SJSA1 (cell line): Measurements from ENCODE around the gene SPATA2. TPM values are rescaled to one million over a fixed set of nuclear protein-coding genes. Genes with fewer than 3 reads are reported as not detected.
"Not testable (repeated sequence)": the region's sequence is repeated elsewhere in the genome, so short reads cannot be mapped to it uniquely, and the experiment has no call there.

Experiments
- DNase-seq, 2 experiments: peaks; one replicate each; pipeline ENCODE4 v3.0.0-alpha.2; 2015 to 2020; ENCODE audit warnings: low spot score in 2 of 2, low read depth in 1 of 2
- H3K27ac ChIP-seq: fragments of 250-450 bp; sonication (Bioruptor Pico); 2 replicates; pipeline ENCODE4 v1.5.1; 2020; ENCODE audit warnings: mild to moderate bottlenecking, moderate library complexity
- H3K27me3 ChIP-seq: fragments of 250-450 bp; sonication (Bioruptor Pico); replicated peaks from 2 replicates; pipeline ENCODE4 v1.5.1; 2020; ENCODE audit warnings: mild to moderate bottlenecking, moderate library complexity
- H3K36me3 ChIP-seq: fragments of 250-450 bp; sonication (Bioruptor Pico); 2 replicates; pipeline ENCODE4 v1.5.1; 2020; ENCODE audit warnings: mild to moderate bottlenecking
- H3K4me1 ChIP-seq: fragments of 250-450 bp; sonication (Bioruptor Pico); replicated peaks from 2 replicates; pipeline ENCODE4 v1.6.1; 2021; ENCODE audit warnings: mild to moderate bottlenecking
- H3K4me3 ChIP-seq: fragments of 250-450 bp; sonication (Bioruptor Pico); 2 replicates; pipeline ENCODE4 v1.5.1; 2020; ENCODE audit warnings: mild to moderate bottlenecking
- H3K9me3 ChIP-seq: fragments of 250-450 bp; sonication (Bioruptor Pico); replicated peaks from 2 replicates; pipeline ENCODE4 v1.5.1; 2020; ENCODE audit warnings: mild to moderate bottlenecking
- total RNA-seq: library from RNA; depleted of rRNA; stranded (reverse); fragments of >200 nt; shearing (Covaris generic); gene quantifications from 2 replicates; pipeline ENCODE4 v1.2.3, GENCODE V29; 2014

The SPATA2 gene
- total RNA-seq, 1 experiment from 2014 or later = 3.5 TPM

DNA sequence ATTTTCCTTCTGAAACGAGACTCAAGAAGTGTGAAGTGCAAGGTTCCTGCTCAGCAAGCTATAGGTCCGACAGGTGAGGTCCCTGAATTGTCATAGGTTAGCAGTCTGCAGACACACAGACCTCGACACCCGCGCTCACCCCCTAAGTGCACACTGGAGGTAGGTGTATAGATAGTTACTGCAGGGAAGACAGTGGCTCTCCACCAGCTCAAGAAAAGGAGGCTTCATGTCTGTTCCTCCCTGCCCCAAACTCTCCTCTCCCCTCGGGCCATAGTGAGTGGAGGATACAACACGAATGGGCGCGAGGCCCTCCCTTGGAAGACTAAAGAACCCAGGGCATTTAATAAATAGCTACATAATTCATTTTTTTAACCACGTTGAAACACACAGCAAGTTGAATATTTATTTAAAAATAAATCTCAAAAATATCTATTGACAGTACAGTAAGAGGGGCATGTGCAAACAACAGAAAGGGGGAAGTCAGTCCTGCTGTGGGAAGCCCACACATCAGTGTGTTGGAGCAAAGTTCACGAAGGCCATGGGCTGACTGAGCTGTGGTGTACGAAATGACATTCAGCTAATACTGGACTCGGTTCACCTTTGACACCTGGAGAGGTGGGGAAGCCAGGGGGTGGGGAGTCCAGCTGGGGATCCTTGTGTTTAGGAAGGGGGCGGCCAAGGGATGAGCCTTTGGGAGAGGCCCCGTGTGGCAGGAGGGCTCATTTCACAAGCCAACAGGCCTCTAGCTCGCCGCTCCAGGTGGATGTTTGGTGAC, 10.7 kb downstream of the SPATA2 start:
- Histone ChIP-seq H3K27me3 (no peaks in the 10 kb centered on the region), H3K4me1 (peaks cover 21% of the 10 kb centered on the region), H3K27ac (no peak overlapping the region), H3K36me3 (peaks cover 59% of the 10 kb centered on the region), H3K9me3 (no peaks in the 10 kb centered on the region), H3K4me3 (no peak overlapping the region)
- no peak for DNase-seq

DNA sequence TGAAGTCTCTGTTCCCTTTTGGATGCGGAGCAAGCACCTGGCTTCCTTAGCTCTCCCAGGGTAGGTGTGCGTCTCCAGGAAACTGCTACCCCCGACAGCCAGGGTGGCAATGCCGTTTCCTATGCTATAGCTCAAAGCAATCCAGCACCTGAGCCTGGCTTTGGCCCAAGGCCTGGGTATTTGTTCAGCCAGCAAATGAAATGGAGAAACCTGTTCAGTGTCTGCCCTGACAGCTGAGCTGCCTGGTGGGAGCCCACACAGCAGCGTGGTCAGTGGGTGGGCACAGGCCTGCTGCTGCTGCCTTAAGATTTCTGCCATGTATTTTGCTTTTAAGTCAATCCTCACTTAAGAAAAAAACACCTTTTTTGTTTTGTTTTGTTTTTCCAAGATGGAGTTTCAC, 13.7 kb downstream of the SPATA2 start:
- H3K36me3 ChIP-seq = peaks cover 31% of the 10 kb centered on the region

DNA sequence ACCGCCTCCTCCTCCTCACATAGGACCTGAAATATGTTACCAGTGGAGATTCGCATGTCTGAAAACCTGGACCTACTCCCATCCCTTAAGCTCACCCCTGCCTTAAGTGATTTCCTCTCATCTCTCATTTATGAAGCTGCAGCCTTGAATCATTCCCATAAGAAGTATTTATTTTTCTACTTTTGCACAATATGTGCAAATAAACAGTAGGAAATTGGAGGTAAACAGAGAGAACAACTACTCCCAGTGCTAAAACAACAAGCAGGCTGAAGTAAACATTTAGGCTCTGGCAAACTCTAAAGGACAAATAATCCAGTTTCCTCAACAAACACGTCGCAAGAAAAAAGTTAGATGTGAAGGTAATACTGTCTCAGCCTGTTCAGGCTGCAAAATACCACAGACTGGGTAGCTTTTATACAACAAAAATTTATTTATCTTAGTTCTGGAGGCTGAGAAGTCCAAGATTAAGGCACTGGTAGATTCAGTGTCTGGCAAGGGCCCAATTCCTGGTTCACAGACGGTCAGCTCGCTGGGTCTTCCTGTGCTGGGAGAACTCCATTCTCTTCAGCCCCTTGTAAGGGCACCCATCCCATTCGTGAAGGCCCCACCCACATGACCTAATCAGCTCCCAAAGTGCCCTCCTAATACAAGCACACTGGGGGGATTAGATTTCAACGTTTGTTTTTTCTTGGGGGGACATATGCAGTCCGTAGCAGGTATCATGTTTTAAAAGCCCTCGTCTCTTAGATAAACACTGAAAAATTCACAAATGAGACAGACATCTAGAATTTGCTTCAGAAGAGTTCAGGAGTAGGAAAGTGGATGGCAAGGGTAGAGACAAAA, 15.6 kb downstream of the SPATA2 start:
- no peaks in the 10 kb centered on the region for H3K9me3 ChIP-seq
- H3K27me3 ChIP-seq = no peaks in the 10 kb centered on the region
- DNase-seq = peak in 1 of 2 experiments; percentile 71
- H3K4me3 ChIP-seq = no peak overlapping the region
- no peak overlapping the region for H3K27ac ChIP-seq
- peaks cover 13% of the 10 kb centered on the region for H3K36me3 ChIP-seq
- H3K4me1 ChIP-seq = peaks cover 10% of the 10 kb centered on the region

More for the DNA sequence above, 13.7 kb downstream of the SPATA2 start:
- peaks cover 22% of the 10 kb centered on the region for H3K4me1 ChIP-seq
- H3K4me3 ChIP-seq = no peak overlapping the region
- no peak for DNase-seq
- H3K9me3 ChIP-seq = no peaks in the 10 kb centered on the region
- no peaks in the 10 kb centered on the region for H3K27me3 ChIP-seq
- H3K27ac ChIP-seq = no peak overlapping the region

- Histone ChIP-seq H3K4me3 (no peak overlapping the region), H3K9me3 (no peaks in the 10 kb centered on the region), H3K36me3 (no peaks in the 10 kb centered on the region), H3K27ac (no peak overlapping the region), H3K4me1 (peaks cover 20% of the 10 kb centered on the region), H3K27me3 (no peaks in the 10 kb centered on the region)
- no peak for DNase-seq
Measured at GRCh38 chr20:49896204-49896603, 19.1 kb downstream of the SPATA2 start.

DNA sequence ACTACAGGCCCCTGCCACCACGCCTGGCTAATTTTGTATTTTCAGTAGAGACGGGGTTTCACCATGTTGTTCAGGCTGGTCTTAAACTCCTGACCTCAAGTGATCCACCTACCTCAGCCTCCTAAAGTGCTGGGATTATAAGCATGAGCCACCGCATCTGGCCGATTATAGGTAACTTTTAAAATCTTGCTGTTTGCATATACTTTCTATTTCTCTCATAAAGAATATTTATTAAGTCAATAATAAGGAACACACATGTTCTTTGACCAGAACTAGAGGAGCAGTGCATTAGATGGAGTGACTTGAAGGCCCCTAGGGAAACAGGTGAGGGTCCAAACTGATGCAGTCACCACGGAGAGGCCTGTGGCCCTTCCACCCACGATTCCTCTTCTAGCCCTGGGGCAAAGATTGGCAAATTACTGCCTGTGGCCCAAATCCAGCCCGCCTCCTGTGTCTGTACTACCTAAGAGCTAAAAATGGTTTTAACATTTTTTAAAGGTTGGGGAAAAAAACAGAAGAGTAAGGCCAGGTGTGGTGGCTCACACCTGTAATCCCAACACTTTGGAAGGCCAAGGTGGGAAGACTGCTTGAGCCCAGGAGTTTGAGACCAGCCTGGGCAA, 19.7 kb downstream of the SPATA2 start:
- H3K9me3 ChIP-seq = not testable (repeated sequence)

DNA sequence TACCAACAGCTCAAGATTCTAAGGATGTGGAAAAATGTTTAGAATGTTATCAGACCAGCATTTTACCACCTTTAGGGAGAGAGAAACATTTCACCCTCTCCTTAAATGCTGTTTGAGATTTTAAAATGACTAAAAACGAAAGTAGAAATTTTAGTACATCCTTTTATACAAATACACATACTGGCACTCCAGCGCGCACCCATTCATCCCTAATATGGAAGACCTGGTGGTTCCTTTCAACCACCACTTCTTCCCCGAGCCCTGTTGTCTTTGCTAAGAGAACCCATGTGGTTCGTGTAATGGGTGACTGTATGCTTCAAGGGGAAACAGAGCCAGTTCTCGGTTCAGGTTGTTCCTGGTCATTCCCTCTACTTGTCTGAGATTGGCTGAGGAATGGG, 21.3 kb downstream of the SPATA2 start:
- Histone ChIP-seq H3K27me3 (no peaks in the 10 kb centered on the region), H3K4me1 (peaks cover 9% of the 10 kb centered on the region), H3K27ac (no peak overlapping the region), H3K9me3 (no peaks in the 10 kb centered on the region), H3K4me3 (no peak overlapping the region), H3K36me3 (peaks cover 8% of the 10 kb centered on the region)
- DNase-seq = no peak

More for the DNA sequence above, 19.7 kb downstream of the SPATA2 start:
- not testable (repeated sequence) for H3K36me3 ChIP-seq, H3K4me3 ChIP-seq, DNase-seq, H3K27me3 ChIP-seq, H3K27ac ChIP-seq
- peaks cover 20% of the 10 kb centered on the region for H3K4me1 ChIP-seq

GRCh38 chr20:49893242-49894072, 21.9 kb downstream of the SPATA2 start:
- peaks cover 12% of the 10 kb centered on the region for H3K36me3 ChIP-seq
- no peaks in the 10 kb centered on the region for H3K9me3 ChIP-seq
- H3K27ac ChIP-seq = no peak overlapping the region
- DNase-seq = no peak
- no peaks in the 10 kb centered on the region for H3K27me3 ChIP-seq
- H3K4me3 ChIP-seq = no peak overlapping the region
- H3K4me1 ChIP-seq = peaks cover 13% of the 10 kb centered on the region

GRCh38 chr20:49892817-49893216, 22.5 kb downstream of the SPATA2 start:
- Histone ChIP-seq H3K4me1 (peaks cover 20% of the 10 kb centered on the region), H3K36me3 (peaks cover 17% of the 10 kb centered on the region), H3K27me3 (no peaks in the 10 kb centered on the region), H3K9me3 (no peaks in the 10 kb centered on the region), H3K27ac (no peak overlapping the region), H3K4me3 (no peak overlapping the region)
- DNase-seq = no peak

- no peaks in the 10 kb centered on the region for H3K9me3 ChIP-seq
- DNase-seq = no peak
- peaks cover 23% of the 10 kb centered on the region for H3K36me3 ChIP-seq
- no peak overlapping the region for H3K4me3 ChIP-seq
- peaks cover 23% of the 10 kb centered on the region for H3K4me1 ChIP-seq
- no peak overlapping the region for H3K27ac ChIP-seq
- H3K27me3 ChIP-seq = no peaks in the 10 kb centered on the region
Measured at GRCh38 chr20:49892260-49892659, 23.1 kb downstream of the SPATA2 start.

DNA sequence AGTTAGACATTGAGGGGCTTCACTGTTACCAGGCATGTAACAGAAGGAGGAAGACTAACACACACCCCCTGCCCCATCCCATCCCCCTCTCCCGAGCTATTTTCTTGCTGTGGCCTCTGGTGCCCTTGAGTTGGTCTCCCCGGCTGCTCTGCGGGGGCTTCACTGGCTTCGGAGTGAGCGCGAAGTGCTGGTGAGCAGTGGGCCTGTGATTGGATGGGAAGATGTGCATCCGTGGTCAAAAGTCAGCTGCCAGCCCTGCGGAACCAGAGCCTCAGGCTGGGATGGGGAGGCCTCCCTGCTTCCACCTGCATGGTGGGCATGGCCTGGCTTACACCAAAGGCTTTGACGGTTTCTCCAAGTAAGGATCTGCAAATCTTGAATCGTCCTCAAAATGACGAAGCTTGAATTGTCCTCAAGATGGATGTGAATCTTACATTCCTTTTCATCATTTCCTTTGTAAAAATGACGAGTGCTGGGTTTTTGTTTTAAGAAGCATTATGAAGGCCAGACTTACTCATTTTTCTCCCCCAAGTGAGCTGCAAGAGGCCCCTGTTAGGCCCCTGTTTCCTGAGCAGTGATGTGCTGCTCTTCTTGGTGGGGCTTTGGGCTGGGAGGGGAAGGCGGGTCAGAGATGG, 23.7 kb downstream of the SPATA2 start:
- Histone ChIP-seq H3K9me3 (no peaks in the 10 kb centered on the region), H3K4me3 (no peak overlapping the region), H3K4me1 (peaks cover 23% of the 10 kb centered on the region), H3K27me3 (no peaks in the 10 kb centered on the region), H3K27ac (no peak overlapping the region), H3K36me3 (peaks cover 27% of the 10 kb centered on the region)
- no peak for DNase-seq

GRCh38 chr20:49890471-49891361, 24.6 kb downstream of the SPATA2 start:
- Histone ChIP-seq H3K36me3 (peaks cover 27% of the 10 kb centered on the region), H3K4me1 (peaks cover 23% of the 10 kb centered on the region), H3K9me3 (no peaks in the 10 kb centered on the region), H3K27me3 (no peaks in the 10 kb centered on the region), H3K27ac (no peak overlapping the region), H3K4me3 (no peak overlapping the region)
- no peak for DNase-seq

- H3K27me3 ChIP-seq = no peaks in the 10 kb centered on the region
- peaks cover 23% of the 10 kb centered on the region for H3K4me1 ChIP-seq
- no peak for DNase-seq
- H3K4me3 ChIP-seq = no peak overlapping the region
- H3K36me3 ChIP-seq = peaks cover 34% of the 10 kb centered on the region
- no peak overlapping the region for H3K27ac ChIP-seq
- H3K9me3 ChIP-seq = no peaks in the 10 kb centered on the region
Measured at GRCh38 chr20:49889935-49890333, 25.4 kb downstream of the SPATA2 start.
